NCI-H2029 treated with DMSO at 0.1 percent for 48 hours (cell line): ENCODE results near the gene CHRM1.
A peak's percentile ranks its signal among the peaks of the same experiment; 100 is the strongest.

Experiments used
- DNase-seq: peaks from one replicate; lab custom pipeline; 2025; lab: John Stamatoyannopoulos, UW

Gene CHRM1

GRCh38 chr11:62905296-62905695, 15.9 kb downstream of the CHRM1 start:
- DNase-seq = no peak

GRCh38 chr11:62902932-62903331, 18.2 kb downstream of the CHRM1 start:
- DNase-seq = no peak

- no peak for DNase-seq
Measured at GRCh38 chr11:62898027-62898426, 23.1 kb downstream of the CHRM1 start.

GRCh38 chr11:62897311-62897710, 23.9 kb downstream of the CHRM1 start:
- no peak for DNase-seq

- DNase-seq = no peak
Measured at GRCh38 chr11:62896049-62896448, 25.1 kb downstream of the CHRM1 start.

GRCh38 chr11:62895501-62895900, 25.7 kb downstream of the CHRM1 start:
- no peak for DNase-seq

GRCh38 chr11:62892077-62892922, 28.9 kb downstream of the CHRM1 start:
- no peak for DNase-seq

- no peak for DNase-seq
Measured at GRCh38 chr11:62889484-62890437, 31.4 kb downstream of the CHRM1 start.

GRCh38 chr11:62889126-62889483, 32.1 kb downstream of the CHRM1 start:
- no peak for DNase-seq

- no peak for DNase-seq
Measured at GRCh38 chr11:62888406-62888805, 32.8 kb downstream of the CHRM1 start.

GRCh38 chr11:62885137-62885750, 35.9 kb downstream of the CHRM1 start:
- no peak for DNase-seq

GRCh38 chr11:62883673-62884072, 37.5 kb downstream of the CHRM1 start:
- DNase-seq = no peak

- no peak for DNase-seq
Measured at GRCh38 chr11:62882788-62883501, 38.2 kb downstream of the CHRM1 start.

GRCh38 chr11:62882431-62882749, 38.8 kb downstream of the CHRM1 start:
- DNase-seq = no peak

GRCh38 chr11:62881579-62882430, 39.4 kb downstream of the CHRM1 start:
- DNase-seq = no peak

GRCh38 chr11:62880803-62881578, 40.2 kb downstream of the CHRM1 start, which contains the start of gene SLC3A2:
TSS of gene SLC3A2 (plus strand) at chr11:62880896. CDS start at chr11:62881024, 128 bp downstream.
- DNase-seq = peak; percentile 63

GRCh38 chr11:62880231-62880802, 40.8 kb downstream of the CHRM1 start:
- DNase-seq = no peak

- no peak for DNase-seq
Measured at GRCh38 chr11:62879235-62879978, 41.8 kb downstream of the CHRM1 start.

GRCh38 chr11:62876712-62877111, 44.5 kb downstream of the CHRM1 start:
- no peak for DNase-seq
